ENCODE measurements around the gene RALGAPA1. TPM values are rescaled to one million over a fixed set of nuclear protein-coding genes. Genes with fewer than 3 reads are reported as not detected.

RALGAPA1 gene
- total RNA-seq, 1 experiment from 2014 or later: 11.8 TPM

DNA sequence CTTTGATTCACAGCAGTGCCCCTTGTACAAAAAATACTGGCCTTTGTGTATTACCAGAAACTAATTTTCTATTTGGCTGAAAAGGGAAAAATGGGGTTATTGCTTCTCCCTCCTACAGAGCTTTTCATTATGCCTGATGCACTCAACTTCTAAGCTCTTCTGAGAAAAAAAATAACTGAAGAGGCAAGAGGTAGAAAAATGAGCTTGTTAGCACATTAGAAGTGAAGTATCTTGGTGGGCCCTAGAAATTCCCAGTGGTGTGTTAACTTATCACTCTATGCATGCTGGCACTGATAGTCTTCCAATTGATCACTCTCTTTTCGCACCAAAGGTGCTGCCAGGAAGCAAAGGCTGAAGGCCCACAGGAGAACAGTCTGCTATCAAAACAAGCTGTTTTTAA lies 258.0 kb downstream of the RALGAPA1 start:
- DNase-seq (ENCODE audit: low read depth): no peak

DNA sequence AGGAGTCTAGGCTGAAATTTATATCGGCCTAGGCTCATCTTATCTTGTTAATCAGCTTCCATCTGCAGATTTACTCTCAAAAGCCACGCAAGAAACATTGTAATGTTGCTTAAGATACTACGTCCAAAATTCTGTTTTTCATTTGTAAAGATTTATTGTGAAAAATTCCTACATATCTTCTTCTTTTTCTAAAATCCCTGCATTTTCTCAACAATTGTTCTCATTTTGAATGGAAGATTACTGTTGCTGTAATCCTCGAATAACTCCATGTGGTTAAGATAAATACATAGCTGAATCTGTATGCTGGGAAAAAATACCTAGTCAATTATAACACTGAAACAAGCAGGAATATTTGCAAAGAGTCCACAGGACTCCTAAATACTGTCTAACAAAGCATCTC lies 259.5 kb downstream of the RALGAPA1 start:
- DNase-seq (ENCODE audit: low read depth): no peak

- DNase-seq (ENCODE audit: low read depth): no peak
These were observed 266.1 kb downstream of the RALGAPA1 start for GRCh38 chr14:35543006-35543405.

DNA sequence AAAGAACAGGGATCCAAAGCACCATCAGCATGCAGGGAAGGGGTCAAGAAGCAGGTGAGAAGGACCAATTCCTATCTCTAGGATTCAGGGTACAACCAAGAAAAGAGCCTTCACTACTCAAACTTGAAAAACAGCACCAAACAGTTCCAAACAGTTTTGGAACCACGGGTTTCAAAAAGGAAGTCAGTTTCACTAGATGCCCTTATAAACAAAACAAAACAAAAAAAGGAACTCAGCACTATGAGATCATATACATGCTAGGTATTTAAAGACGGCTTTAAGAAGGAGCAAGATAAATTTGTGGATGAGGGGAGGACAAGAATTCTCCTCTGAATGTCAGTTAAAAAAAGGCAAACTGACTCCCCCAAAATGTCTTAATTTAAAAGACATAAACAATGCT lies 269.1 kb downstream of the RALGAPA1 start:
- DNase-seq (ENCODE audit: low read depth): no peak

DNA sequence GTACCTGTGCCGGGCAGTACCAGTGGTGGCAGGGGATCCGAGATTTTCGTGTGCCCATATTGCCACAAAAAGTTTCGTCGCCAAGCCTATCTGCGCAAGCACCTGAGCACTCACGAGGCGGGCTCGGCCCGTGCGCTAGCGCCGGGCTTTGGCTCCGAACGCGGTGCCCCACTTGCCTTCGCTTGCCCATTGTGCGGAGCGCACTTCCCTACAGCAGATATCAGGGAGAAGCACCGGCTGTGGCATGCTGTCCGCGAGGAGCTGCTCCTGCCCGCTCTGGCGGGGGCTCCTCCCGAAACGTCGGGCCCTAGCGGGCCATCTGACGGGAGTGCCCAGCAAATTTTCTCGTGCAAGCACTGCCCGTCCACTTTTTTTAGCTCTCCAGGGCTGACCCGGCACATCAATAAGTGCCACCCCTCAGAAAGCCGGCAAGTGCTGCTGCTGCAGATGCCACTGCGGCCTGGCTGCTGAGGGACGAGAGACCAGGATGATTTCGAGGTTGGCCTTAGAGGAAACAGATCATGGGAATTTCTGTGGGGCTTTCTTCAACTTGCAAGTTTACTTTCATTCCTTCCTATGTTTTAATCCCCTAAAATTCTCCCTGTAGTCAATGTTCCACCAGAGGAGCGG lies 273.5 kb downstream of the RALGAPA1 start:
- no peak for DNase-seq (ENCODE audit: low read depth)

- peak; percentile 66 for DNase-seq (ENCODE audit: low read depth)
These were observed 274.1 kb downstream of the RALGAPA1 start for GRCh38 chr14:35534873-35535482.

GRCh38 chr14:35534208-35534872 lies 274.8 kb downstream of the RALGAPA1 start:
- DNase-seq (ENCODE audit: low read depth): no peak

- DNase-seq (ENCODE audit: low read depth): peak; percentile 80
These were observed 275.5 kb downstream of the RALGAPA1 start, which contains the start of gene INSM2 for GRCh38 chr14:35533357-35534207. TSS of gene INSM2 (plus strand) at chr14:35534164. CDS start at chr14:35534253, 89 bp downstream.

DNA sequence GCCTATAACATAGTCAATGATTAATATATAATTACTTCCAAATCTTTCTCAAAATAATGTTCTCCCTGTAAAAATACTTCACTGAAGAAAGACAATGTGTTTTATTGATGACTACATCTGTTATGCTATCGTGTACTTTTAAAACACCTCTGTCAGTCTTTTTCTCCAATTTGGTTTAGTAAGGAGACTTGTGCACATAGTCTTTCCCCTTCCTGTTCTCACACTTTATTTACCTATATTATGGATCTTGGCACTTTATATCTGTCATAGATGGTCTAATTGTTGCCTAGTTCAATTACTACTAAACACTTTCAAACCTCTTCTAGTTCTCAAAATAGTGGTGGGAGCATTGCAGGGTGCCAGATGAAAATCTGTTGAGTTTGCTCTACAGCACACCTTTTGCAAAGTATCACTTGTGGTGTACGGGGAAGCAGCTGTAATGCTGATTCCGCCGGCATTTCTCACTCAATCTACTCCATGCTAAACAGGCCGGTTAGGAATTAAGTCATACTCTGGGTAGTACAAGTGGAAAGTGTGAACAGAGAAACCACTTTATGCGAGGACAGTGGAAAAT lies 276.2 kb downstream of the RALGAPA1 start:
- no peak for DNase-seq (ENCODE audit: low read depth)

DNA sequence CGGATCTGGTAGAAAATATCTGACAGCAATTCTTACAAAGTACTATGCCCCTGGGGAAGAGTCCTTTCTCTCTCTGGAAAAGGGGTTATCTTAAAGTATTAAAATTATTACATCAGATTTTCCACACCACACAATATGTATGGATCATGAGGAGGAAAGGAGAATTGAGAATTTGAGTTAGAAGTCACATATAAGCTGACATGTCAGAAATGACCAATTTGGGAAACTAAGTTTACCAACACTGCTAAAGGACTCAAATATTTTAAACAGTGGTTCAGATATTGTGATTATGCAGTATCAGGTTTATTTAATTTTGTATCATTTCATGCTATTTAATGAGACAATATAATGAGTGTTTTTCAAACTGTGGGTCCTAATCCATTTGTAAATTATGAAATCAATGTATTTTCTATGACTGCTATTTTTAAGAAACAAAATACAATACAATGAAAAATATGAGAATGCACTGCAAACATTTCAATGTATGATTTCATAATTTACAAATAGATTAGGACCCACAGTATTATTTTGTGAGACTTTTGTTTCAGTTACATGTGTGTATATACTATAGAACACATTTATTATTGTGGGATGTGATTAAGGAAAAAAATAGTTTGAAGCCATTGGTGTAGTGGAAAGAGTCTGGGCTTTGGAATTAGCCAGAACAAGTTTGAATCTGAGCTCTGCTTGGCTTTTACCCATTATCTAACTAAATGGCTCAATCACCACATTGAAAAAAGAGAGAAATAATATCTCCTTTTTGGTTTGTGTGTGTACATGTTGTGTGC lies 276.9 kb downstream of the RALGAPA1 start:
- DNase-seq (ENCODE audit: low read depth): no peak

- DNase-seq (ENCODE audit: low read depth): no peak
These were observed 282.1 kb downstream of the RALGAPA1 start for GRCh38 chr14:35526962-35527361.

- DNase-seq (ENCODE audit: low read depth): no peak
These were observed 283.4 kb downstream of the RALGAPA1 start for GRCh38 chr14:35525695-35526094.

DNA sequence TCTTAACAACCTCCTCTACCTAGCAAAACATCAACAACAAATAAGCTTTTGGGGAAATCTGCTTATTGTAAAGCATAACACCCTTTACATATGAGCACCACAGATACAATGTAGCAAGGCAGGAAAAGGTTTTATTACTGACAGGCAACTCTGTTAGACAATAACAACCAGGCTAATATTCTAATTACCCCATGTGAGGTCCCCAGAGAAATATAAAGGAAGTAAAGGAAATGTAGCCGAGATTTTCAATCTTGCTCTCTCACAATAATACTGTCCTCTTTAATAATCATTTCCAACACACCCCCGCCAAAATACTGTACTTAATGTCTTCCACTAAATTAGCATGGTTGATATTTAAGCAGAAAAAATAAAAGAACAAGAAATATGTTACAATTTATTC lies 289.1 kb downstream of the RALGAPA1 start:
- no peak for DNase-seq (ENCODE audit: low read depth)

- DNase-seq (ENCODE audit: low read depth): no peak
These were observed 293.2 kb downstream of the RALGAPA1 start for GRCh38 chr14:35515916-35516315.

DNA sequence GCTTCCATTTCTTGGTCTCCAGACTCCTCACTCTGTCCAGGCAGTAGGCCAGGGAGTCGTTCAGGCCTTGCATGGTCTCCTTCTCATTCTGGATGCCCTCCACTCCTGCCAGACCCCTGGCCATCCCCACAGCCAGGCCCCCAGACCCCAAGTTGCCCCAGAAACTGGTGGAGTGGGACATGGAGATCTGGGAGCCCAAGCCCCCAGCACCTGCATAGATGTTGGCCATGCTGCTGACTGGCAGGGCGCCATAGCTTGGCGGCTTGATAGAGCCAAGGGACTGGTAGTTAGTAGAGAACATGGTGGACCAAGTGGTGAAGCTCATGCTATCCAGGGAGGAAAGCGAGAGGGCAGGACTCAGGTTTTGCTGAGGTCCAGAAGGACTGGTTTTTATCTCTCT lies 296.3 kb downstream of the RALGAPA1 start:
- DNase-seq (ENCODE audit: low read depth): no peak

- no peak for DNase-seq (ENCODE audit: low read depth)
These were observed 299.2 kb downstream of the RALGAPA1 start for GRCh38 chr14:35509846-35510245.

GRCh38 chr14:35506927-35507326 lies 302.2 kb downstream of the RALGAPA1 start:
- peak; percentile 91 for DNase-seq (ENCODE audit: low read depth)

DNA sequence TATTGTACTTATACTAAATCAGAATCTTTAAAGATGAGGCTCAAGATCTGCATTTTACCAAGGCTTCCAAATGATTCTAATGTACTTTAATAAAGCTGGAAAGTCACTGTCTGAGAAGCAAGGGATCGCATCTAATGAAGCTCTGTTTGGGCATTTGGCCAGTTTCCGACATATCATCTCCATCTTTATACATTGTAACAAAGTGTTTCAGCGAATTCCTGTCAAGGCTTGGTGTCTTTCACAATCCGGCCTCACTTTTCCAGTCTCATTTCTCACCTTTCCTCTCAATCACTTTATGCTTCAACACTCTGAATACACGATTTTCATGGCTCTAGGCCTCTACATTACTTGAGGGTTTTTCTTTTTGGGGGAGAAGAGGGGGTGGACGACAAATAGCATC lies 302.6 kb downstream of the RALGAPA1 start:
- no peak for DNase-seq (ENCODE audit: low read depth)

- no peak for DNase-seq (ENCODE audit: low read depth)
These were observed 304.8 kb downstream of the RALGAPA1 start for GRCh38 chr14:35504260-35504659.

DNA sequence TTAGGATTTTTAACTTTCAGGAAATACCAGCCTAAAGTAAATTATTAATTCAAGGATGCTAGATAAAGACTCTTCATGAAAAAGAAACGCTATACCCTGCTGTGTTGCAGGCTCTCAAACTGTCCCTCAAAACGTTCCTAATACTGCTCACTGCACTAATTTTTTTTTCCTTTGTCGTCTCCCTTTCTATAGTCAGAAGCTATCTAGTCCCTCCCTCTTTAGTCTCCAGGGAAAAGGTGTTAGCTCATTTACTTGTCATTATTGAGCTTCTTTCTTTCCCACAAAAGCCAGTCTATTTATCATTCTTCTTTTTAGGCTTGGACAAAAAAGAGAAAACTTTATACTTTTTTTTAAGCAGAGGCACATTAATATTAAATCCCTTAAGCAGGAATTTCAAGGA lies 305.4 kb downstream of the RALGAPA1 start:
- DNase-seq (ENCODE audit: low read depth): no peak

DNA sequence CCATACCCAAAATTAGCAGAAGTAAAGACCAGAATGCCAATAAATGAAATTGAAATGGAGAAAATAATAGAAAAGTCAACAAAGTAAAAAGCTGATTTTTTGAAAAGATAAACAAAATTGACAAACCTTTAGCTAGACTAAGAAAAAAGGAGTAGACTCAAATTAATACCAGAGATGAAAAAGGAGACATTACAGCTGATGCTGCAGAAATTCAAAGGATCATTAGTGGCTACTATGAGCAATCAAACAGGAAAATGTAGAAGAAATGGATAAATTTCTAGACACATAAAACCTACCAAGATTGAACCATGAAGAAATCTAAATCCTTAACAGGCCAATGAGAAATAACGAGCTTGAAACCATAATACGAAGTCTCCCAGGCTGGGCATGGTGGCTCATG lies 309.9 kb downstream of the RALGAPA1 start:
- DNase-seq (ENCODE audit: low read depth): no peak

All from HT1080 (cell line).